Kidney epithelial cell (primary cell): ENCODE measurements around the gene STEAP2. TPM values are rescaled to one million over a fixed set of nuclear protein-coding genes. Genes with fewer than 3 reads are reported as not detected.
"Not testable (repeated sequence)": the region's sequence is repeated elsewhere in the genome, so short reads cannot be mapped to it uniquely, and the experiment has no call there.

Source experiments
- DNase-seq: peaks from one replicate; pipeline ENCODE4 v3.0.0-alpha.2; 2010; ENCODE audit warnings: low read depth
- H3K27me3 ChIP-seq: 2 replicates; pipeline ENCODE4 v1.6.0; 2011; ENCODE audit warnings: low read length; ENCODE audit not compliant: control insufficient read depth, insufficient read depth
- H3K36me3 ChIP-seq: 2 replicates; pipeline ENCODE4 v1.5.1; 2011; ENCODE audit warnings: low read length; ENCODE audit not compliant: control insufficient read depth, insufficient read depth
- H3K4me3 ChIP-seq: 2 replicates; pipeline ENCODE4 v1.5.1; 2011; ENCODE audit warnings: low read depth, mild to moderate bottlenecking, control low read depth, low read length
- CTCF ChIP-seq: IDR thresholded peaks from 2 replicates; pipeline ENCODE4 v1.5.1; 2011; ENCODE audit warnings: mild to moderate bottlenecking, moderate library complexity, low read length, control low read depth, inconsistent platforms; ENCODE audit not compliant: insufficient read depth, poor library complexity, severe bottlenecking
- total RNA-seq: library from RNA; depleted of rRNA; stranded (reverse); fragments of >200 nt; gene quantifications from 2 replicates; pipeline ENCODE4 v1.2.3, GENCODE V29; 2015

Gene STEAP2
- total RNA-seq, 1 donor from 2014 or later: 5.2 TPM

- peak; percentile 32 for DNase-seq
- TF ChIP-seq CTCF: peak; percentile 25
- Histone ChIP-seq H3K4me3 (peak within 1 kb of the TSS; percentile 91), H3K36me3 (no peaks in the 10 kb centered on the region), H3K27me3 (no peaks in the 10 kb centered on the region)
Measured at GRCh38 chr7:90244909-90245851, 33.6 kb downstream of the STEAP2 start, which contains the start of gene CFAP69. CFAP69 (plus strand) TSS chr7:90245174; CDS start chr7:90245425, 251 bp downstream.

GRCh38 chr7:90246171-90246570 lies 34.6 kb downstream of the STEAP2 start:
- H3K27me3 ChIP-seq: no peaks in the 10 kb centered on the region

GRCh38 chr7:90248706-90249105 lies 37.2 kb downstream of the STEAP2 start:
- Histone ChIP-seq H3K36me3 (no peaks in the 10 kb centered on the region), H3K27me3 (no peaks in the 10 kb centered on the region), H3K4me3 (no peak overlapping the region)
- no peak for TF ChIP-seq CTCF
- DNase-seq: no peak

More at GRCh38 chr7:90246171-90246570, 34.6 kb downstream of the STEAP2 start:
- Histone ChIP-seq H3K36me3 (no peaks in the 10 kb centered on the region), H3K4me3 (peak overlapping the region; percentile 91)
- DNase-seq: no peak
- no peak for TF ChIP-seq CTCF

GRCh38 chr7:90250601-90251303 lies 39.2 kb downstream of the STEAP2 start:
- H3K4me3 ChIP-seq: no peak overlapping the region
- no peak for TF ChIP-seq CTCF
- H3K27me3 ChIP-seq: no peaks in the 10 kb centered on the region
- no peaks in the 10 kb centered on the region for H3K36me3 ChIP-seq
- DNase-seq: no peak

- no peak for TF ChIP-seq CTCF
- no peaks in the 10 kb centered on the region for H3K36me3 ChIP-seq
- DNase-seq: no peak
Measured at GRCh38 chr7:90251304-90251635, 39.7 kb downstream of the STEAP2 start.

GRCh38 chr7:90256011-90256410 lies 44.5 kb downstream of the STEAP2 start:
- H3K27me3 ChIP-seq, H3K36me3 ChIP-seq, DNase-seq, H3K4me3 ChIP-seq: not testable (repeated sequence)

More at GRCh38 chr7:90251304-90251635, 39.7 kb downstream of the STEAP2 start:
- Histone ChIP-seq H3K4me3 (no peak overlapping the region), H3K27me3 (no peaks in the 10 kb centered on the region)
